Thoracic aorta (tissue), 2 donors: ENCODE data around the gene MIX23. TPM values are rescaled to one million over a fixed set of nuclear protein-coding genes. Genes with fewer than 3 reads are reported as not detected.

Experiments
- ATAC-seq: fragments of 150-250 bp; one replicate; pipeline ENCODE4 v1.8.0; 2017; ENCODE audit warnings: low read depth; ENCODE audit not compliant: insufficient number of reproducible peaks, low FRiP score
- DNase-seq: peaks from one replicate; pipeline ENCODE4 v3.0.0-alpha.2; 2020; ENCODE audit warnings: low spot score
- H3K27ac ChIP-seq, 2 donors: fragments of 200-600 bp; sonication (generic); 1 replicate in 1 of 2; 2 replicates in 1 of 2; pipeline ENCODE4 v1.5.1; 2016; ENCODE audit warnings: mild to moderate bottlenecking in 2 of 2, moderate library complexity in 2 of 2
- H3K27me3 ChIP-seq: fragments of 200-600 bp; sonication (generic); replicated peaks from 2 replicates; pipeline ENCODE4 v1.6.0; 2016; ENCODE audit warnings: mild to moderate bottlenecking; ENCODE audit not compliant: insufficient read depth
- H3K36me3 ChIP-seq: fragments of 200-600 bp; sonication (generic); one replicate; pipeline ENCODE4 v1.5.1; 2016
- H3K4me1 ChIP-seq, 2 donors: fragments of 200-600 bp; sonication (generic); 1 replicate in 1 of 2; 2 replicates in 1 of 2; pipeline versions ENCODE4 v1.5.1 to v1.6.0; 2016; ENCODE audit warnings: low read depth in 2 of 2, mild to moderate bottlenecking in 1 of 2; ENCODE audit not compliant: control insufficient read depth in 1 of 2
- H3K4me3 ChIP-seq: fragments of 200-600 bp; sonication (generic); 2 replicates; pipeline ENCODE4 v1.5.1; 2016; ENCODE audit warnings: mild to moderate bottlenecking
- H3K9me3 ChIP-seq: fragments of 200-600 bp; sonication (generic); 2 replicates; pipeline ENCODE4 v1.5.1; 2016
- total RNA-seq, 2 donors: library from RNA; depleted of rRNA; stranded (reverse); fragments of >200 nt; gene quantifications; one replicate each; pipeline versions ENCODE4 v1.1.0 to v1.2.3, GENCODE V29; 2016
- TF ChIP-seq, protein P1 (sequence below): fragments of 200-600 bp; sonication (generic); IDR thresholded peaks from one replicate; pipeline ENCODE4 v1.5.1; 2019; ENCODE audit warnings: antibody characterized with exemption

Gene MIX23
- total RNA-seq, result 10 to 100 TPM; 10.7 to 13.4 TPM

DNA sequence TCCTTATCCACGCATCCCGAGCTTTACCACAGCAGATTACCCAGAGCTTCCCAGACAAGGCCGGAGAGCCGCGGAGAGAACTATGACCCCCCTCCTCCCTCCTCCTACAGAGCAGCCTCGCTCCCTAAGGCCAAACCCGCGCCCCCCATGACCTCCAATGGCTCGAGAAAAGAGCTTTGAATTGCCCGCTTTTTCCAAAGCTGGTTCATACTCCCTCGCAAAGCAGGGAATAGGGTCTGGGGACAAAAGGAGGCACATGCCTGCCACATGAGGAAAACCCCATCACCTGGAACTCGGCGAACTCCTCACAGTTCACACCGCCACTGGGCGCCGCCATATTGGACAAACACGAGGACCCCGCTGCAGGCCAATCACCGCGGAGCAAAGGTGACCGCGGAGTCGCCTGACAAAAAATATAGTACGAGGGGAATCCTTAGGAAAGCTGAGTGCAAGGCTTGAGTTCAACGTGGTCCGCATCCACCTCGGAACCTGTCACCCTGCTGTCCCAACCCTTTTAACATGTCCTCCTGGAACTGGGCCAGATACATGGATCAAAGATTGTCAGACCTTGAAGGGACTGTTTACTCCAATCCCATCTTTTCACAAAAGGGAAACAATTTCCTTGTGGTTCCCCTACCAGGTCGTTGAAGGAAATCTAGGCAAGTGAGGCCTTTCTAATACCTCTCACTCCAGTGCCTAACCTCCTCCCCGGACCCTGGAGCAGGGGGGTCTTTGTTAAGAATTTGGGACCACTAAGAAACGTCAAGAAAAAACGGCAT, at the start of gene MIX23:
Gene MIX23, minus strand, starts transcription at position 344 of the 779 bp plus-strand sequence. Its CDS starts 7 bp downstream, at position 337.
- DNase-seq (peak; percentile 59), ATAC-seq (peak; percentile 54)
- Histone ChIP-seq H3K4me3 (peak within 1 kb of the TSS; percentile 81), H3K36me3 (no peaks in the 10 kb centered on the region), H3K4me1 (peaks cover 4 to 27% of the 10 kb centered on the region in 2 donors), H3K27me3 (no peaks in the 10 kb centered on the region), H3K9me3 (no peaks in the 10 kb centered on the region), H3K27ac (peak within 1 kb of the TSS; percentile 70 to 84)
- TF ChIP-seq, protein P1, sequence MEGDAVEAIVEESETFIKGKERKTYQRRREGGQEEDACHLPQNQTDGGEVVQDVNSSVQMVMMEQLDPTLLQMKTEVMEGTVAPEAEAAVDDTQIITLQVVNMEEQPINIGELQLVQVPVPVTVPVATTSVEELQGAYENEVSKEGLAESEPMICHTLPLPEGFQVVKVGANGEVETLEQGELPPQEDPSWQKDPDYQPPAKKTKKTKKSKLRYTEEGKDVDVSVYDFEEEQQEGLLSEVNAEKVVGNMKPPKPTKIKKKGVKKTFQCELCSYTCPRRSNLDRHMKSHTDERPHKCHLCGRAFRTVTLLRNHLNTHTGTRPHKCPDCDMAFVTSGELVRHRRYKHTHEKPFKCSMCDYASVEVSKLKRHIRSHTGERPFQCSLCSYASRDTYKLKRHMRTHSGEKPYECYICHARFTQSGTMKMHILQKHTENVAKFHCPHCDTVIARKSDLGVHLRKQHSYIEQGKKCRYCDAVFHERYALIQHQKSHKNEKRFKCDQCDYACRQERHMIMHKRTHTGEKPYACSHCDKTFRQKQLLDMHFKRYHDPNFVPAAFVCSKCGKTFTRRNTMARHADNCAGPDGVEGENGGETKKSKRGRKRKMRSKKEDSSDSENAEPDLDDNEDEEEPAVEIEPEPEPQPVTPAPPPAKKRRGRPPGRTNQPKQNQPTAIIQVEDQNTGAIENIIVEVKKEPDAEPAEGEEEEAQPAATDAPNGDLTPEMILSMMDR, result no peak

- no peak for ATAC-seq
- Histone ChIP-seq H3K27me3 (no peaks in the 10 kb centered on the region), H3K4me3 (no peak overlapping the region), H3K9me3 (no peaks in the 10 kb centered on the region), H3K4me1 (no peaks in the 10 kb centered on the region), H3K36me3 (peaks cover 30% of the 10 kb centered on the region), H3K27ac (no peak overlapping the region)
- TF ChIP-seq, protein P1, result no peak
- no peak for DNase-seq
Measured at GRCh38 chr3:122430371-122430770, 47.3 kb upstream of the MIX23 start.

GRCh38 chr3:122427857-122428471, 44.9 kb upstream of the MIX23 start:
- TF ChIP-seq, protein P1, result no peak
- no peak for ATAC-seq
- Histone ChIP-seq H3K27me3 (no peaks in the 10 kb centered on the region), H3K4me1 (no peaks in the 10 kb centered on the region), H3K9me3 (no peaks in the 10 kb centered on the region), H3K27ac (no peak overlapping the region), H3K4me3 (no peak overlapping the region), H3K36me3 (peaks cover 29% of the 10 kb centered on the region)
- DNase-seq, result no peak

- no peaks in the 10 kb centered on the region for H3K9me3 ChIP-seq
- no peak overlapping the region for H3K27ac ChIP-seq
- no peak overlapping the region for H3K4me3 ChIP-seq
- TF ChIP-seq, protein P1, result no peak
- ATAC-seq, result no peak
- no peak for DNase-seq
- peaks cover 5 to 9% of the 10 kb centered on the region in 2 donors for H3K4me1 ChIP-seq
- peaks cover 16% of the 10 kb centered on the region for H3K36me3 ChIP-seq
- H3K27me3 ChIP-seq, result no peaks in the 10 kb centered on the region
Measured at GRCh38 chr3:122421836-122422235, 38.8 kb upstream of the MIX23 start.

DNA sequence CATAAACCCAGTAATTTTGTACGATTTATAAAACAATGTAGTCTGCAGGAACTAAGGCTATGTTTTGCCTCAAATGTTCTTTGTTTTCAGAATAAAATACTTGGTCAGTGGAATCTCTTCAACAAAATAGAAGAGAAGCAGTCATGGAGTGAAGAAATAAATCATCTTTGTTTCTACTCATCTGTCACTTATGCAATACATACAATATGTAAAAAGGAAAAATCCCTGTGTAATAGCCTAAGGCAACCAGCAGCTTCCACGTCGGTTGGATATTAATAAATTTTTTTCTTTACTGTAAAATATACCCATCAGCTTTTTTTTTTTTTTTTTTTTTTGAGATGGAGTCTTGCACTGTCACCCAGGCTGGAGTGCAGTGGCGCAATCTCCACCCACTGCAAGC, 38.1 kb upstream of the MIX23 start:
- no peak overlapping the region for H3K4me3 ChIP-seq
- peaks cover 5 to 11% of the 10 kb centered on the region in 2 donors for H3K4me1 ChIP-seq
- no peaks in the 10 kb centered on the region for H3K9me3 ChIP-seq
- H3K27ac ChIP-seq, result no peak overlapping the region
- H3K36me3 ChIP-seq, result peaks cover 13% of the 10 kb centered on the region
- ATAC-seq (no peak), DNase-seq (no peak)
- no peaks in the 10 kb centered on the region for H3K27me3 ChIP-seq
- TF ChIP-seq, protein P1, result no peak
